ENCODE results near the gene MOB3A. TPM values are rescaled to one million over a fixed set of nuclear protein-coding genes. Genes with fewer than 3 reads are reported as not detected.

MOB3A gene
- total and polyA plus RNA-seq, 2 of the 13 experiments (the other 11 are each of a cell fraction or from before 2014, with no cell fraction given) = 3.5 to 17.8 TPM

DNA sequence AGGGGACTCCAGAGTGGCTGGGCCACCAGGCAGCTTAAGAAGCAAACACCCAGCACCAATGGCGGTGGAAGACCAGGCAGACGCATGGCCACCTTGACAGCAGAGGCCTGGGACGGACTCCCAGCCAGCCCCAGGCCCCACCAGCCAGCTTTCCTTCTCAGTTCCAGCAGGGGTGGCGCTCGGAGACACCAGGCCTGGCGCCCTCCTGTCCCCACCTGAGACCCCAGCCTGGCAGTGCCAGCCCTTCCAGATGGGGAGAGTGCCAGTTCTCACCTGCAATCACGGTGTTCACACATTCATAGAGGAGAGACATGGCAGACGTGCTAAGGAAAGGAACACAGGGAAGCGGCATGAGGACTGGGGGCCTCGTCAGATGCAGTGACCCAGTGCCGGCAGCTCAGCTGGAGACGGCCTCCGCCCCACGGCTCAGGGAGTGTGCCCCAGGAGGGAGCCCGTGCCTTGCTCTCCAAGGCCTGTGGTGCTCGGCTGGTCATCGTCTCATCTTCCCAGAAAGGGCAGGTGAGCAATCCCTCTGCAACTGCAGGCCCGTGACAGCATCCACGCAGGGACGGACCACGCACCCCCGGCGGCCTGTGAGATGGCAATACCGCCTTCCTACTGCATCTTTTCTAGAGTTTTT, 30.9 kb upstream of the MOB3A start:
- TF ChIP-seq AGO2 (optimal IDR thresholded peaks at IDR 0.05; ENCODE audit: low read depth, low read length) (peak; percentile 69), TOE1 (CRISPR knock-in tag; IDR thresholded peaks at IDR 0.05) (no peak), POLR2G (IDR thresholded peaks at IDR 0.05; ENCODE audit: low read depth, low read length) (0 out of 2 replicates have a peak, but pooled peaks have one; percentile 14)
- POLR2A ChIA-PET = no interaction called here
- no peak overlapping the region for H3K4me2 ChIP-seq (ENCODE audit: low read depth, low read length)
- no peak overlapping the region for H3K27ac ChIP-seq (ENCODE audit: extremely low read length, insufficient read depth, low read length)
- H3K9me3 ChIP-seq (ENCODE audit: low read length) = no peaks in the 10 kb centered on the region
- no TSS peak for BruUV-seq (replicated peaks)
- H4K20me1 ChIP-seq (ENCODE audit: insufficient read depth, low read length) = no peaks in the 10 kb centered on the region
- in situ Hi-C loops (cut with HindIII; ENCODE audit: extremely low pct_ligation_motif_present, low pct_unique_long_range_greater_than_20kb) (no loop called here), intact Hi-C loops (cut with micrococcal nuclease; ENCODE audit: unreplicated experiment) (no loop called here)
- H3K9ac ChIP-seq (ENCODE audit: insufficient read depth, low read depth, low read length) = no peak overlapping the region
- 99% methylated on average over 11 of the region's 24 CpGs for WGBS (ENCODE audit: low lambda C conversion rate)
- DNase-seq (ENCODE audit: low spot score) = no peak
- no peak for FAIRE-seq
- CTCF ChIA-PET (ENCODE audit: low intra/inter-chr PET ratio, low total read pairs) = no interaction called here
- no peak overlapping the region for H3K4me3 ChIP-seq (replicated peaks in 1 of 3; ENCODE audit: insufficient read depth in 1 of 3, low read depth in 2 of 3, low read length in 3 of 3)
- no peaks in the 10 kb centered on the region for H3K27me3 ChIP-seq (ENCODE audit: control insufficient read depth in 1 of 2, insufficient read depth in 2 of 2, low read length in 2 of 2)
- no peak overlapping the region for H2AFZ ChIP-seq (ENCODE audit: low read length)
- ATAC-seq = no peak
- peaks cover 29 to 61% of the 10 kb centered on the region in 2 experiments for H3K36me3 ChIP-seq (replicated peaks in 1 of 2; ENCODE audit: control insufficient read depth in 1 of 2, insufficient read depth in 2 of 2, low read length in 2 of 2)
- no peaks in the 10 kb centered on the region for H3K79me2 ChIP-seq (ENCODE audit: insufficient read depth, low read length)
- H3K4me1 ChIP-seq (ENCODE audit: insufficient read depth, low read length) = no peaks in the 10 kb centered on the region

- TF ChIP-seq MIER2 (CRISPR knock-in tag; IDR thresholded peaks at IDR 0.05) (peak; percentile 88), REST (IDR thresholded peaks at IDR 0.05; ENCODE audit: borderline replicate concordance in 1 of 2, low read depth in 1 of 2, low read length in 2 of 2) (peak; percentile 91 to 92), AGO2 (optimal IDR thresholded peaks at IDR 0.05; ENCODE audit: low read depth, low read length) (peak; percentile 84), KDM5A (IDR thresholded peaks at IDR 0.05; ENCODE audit: borderline replicate concordance, low read length) (no peak)
- TF ChIP-seq, protein P1, sequence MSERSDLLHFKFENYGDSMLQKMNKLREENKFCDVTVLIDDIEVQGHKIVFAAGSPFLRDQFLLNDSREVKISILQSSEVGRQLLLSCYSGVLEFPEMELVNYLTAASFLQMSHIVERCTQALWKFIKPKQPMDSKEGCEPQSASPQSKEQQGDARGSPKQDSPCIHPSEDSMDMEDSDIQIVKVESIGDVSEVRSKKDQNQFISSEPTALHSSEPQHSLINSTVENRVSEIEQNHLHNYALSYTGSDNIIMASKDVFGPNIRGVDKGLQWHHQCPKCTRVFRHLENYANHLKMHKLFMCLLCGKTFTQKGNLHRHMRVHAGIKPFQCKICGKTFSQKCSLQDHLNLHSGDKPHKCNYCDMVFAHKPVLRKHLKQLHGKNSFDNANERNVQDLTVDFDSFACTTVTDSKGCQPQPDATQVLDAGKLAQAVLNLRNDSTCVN (CRISPR knock-in tag; IDR thresholded peaks at IDR 0.05; ENCODE audit: borderline replicate concordance) = 0 out of 2 replicates have a peak, but pooled peaks have one; percentile 24
- DNase-seq (ENCODE audit: low spot score) = no peak
- Histone ChIP-seq H3K4me1 (ENCODE audit: insufficient read depth, low read length) (no peaks in the 10 kb centered on the region), H3K4me3 (replicated peaks in 1 of 3; ENCODE audit: insufficient read depth in 1 of 3, low read depth in 2 of 3, low read length in 3 of 3) (no peak overlapping the region), H4K20me1 (ENCODE audit: insufficient read depth, low read length) (no peaks in the 10 kb centered on the region), H3K4me2 (ENCODE audit: low read depth, low read length) (no peak overlapping the region), H3K27ac (ENCODE audit: extremely low read length, insufficient read depth, low read length) (no peak overlapping the region), H2AFZ (ENCODE audit: low read length) (no peak overlapping the region), H3K9ac (ENCODE audit: insufficient read depth, low read depth, low read length) (no peak overlapping the region), H3K36me3 (replicated peaks in 1 of 2; ENCODE audit: control insufficient read depth in 1 of 2, insufficient read depth in 2 of 2, low read length in 2 of 2) (peaks cover 27 to 66% of the 10 kb centered on the region in 2 experiments), H3K9me3 (ENCODE audit: low read length) (no peaks in the 10 kb centered on the region), H3K79me2 (ENCODE audit: insufficient read depth, low read length) (no peaks in the 10 kb centered on the region), H3K27me3 (ENCODE audit: control insufficient read depth in 1 of 2, insufficient read depth in 2 of 2, low read length in 2 of 2) (no peaks in the 10 kb centered on the region)
- no TSS peak for BruUV-seq (replicated peaks)
- no peak for FAIRE-seq
- CTCF ChIA-PET (ENCODE audit: low intra/inter-chr PET ratio, low total read pairs) = no interaction called here
- intact Hi-C loops (cut with micrococcal nuclease; ENCODE audit: unreplicated experiment) = no loop called here
- 95% methylated on average over 12 of the region's 25 CpGs for WGBS (ENCODE audit: low lambda C conversion rate)
- POLR2A ChIA-PET = no interaction called here
- in situ Hi-C loops (cut with HindIII; ENCODE audit: extremely low pct_ligation_motif_present, low pct_unique_long_range_greater_than_20kb) = no loop called here
- ATAC-seq = no peak
Measured at GRCh38 chr19:2123682-2124387, 27.7 kb upstream of the MOB3A start.

Measured in HepG2 (cell line).